ENCODE measurements around the gene NDUFAB1. TPM values are rescaled to one million over a fixed set of nuclear protein-coding genes. Genes with fewer than 3 reads are reported as not detected.
A peak's percentile ranks its signal among the peaks of the same experiment; 100 is the strongest.

NDUFAB1 gene
- total and polyA plus RNA-seq, 2 of the 13 experiments (the other 11 are each of a cell fraction or from before 2014, with no cell fraction given): 221 to 601 TPM

GRCh38 chr16:23539984-23540816, 55.9 kb downstream of the NDUFAB1 start (continued):
- TF ChIP-seq DMTF1 (CRISPR knock-in tag; IDR thresholded peaks at IDR 0.05): no peak
- TF ChIP-seq GMEB1 (CRISPR knock-in tag; IDR thresholded peaks at IDR 0.05; ENCODE audit: borderline replicate concordance): peak; percentile 72
- peak; percentile 88; the same call in 1 of the 2 replicates for TF ChIP-seq NCOR1 (IDR thresholded peaks at IDR 0.05; ENCODE audit: borderline replicate concordance, low read length)
- peak; percentile 89; the same call in 1 of the 2 replicates for TF ChIP-seq ZNF543 (CRISPR knock-in tag; IDR thresholded peaks at IDR 0.05)
- TF ChIP-seq ZNF580 (CRISPR knock-in tag; IDR thresholded peaks at IDR 0.05; ENCODE audit: borderline replicate concordance, low read depth): peak; percentile 96; the same call in 1 of the 2 replicates
- peak; percentile 99 for TF ChIP-seq STAT6 (CRISPR knock-in tag; IDR thresholded peaks at IDR 0.05; ENCODE audit: borderline replicate concordance)
- TF ChIP-seq ZNF256 (CRISPR knock-in tag; conservative IDR thresholded peaks at IDR 0.05): no peak
- TF ChIP-seq ZNF3 (CRISPR knock-in tag; IDR thresholded peaks at IDR 0.05): peak; percentile 95
- TF ChIP-seq ZMYM4 (CRISPR knock-in tag; IDR thresholded peaks at IDR 0.05): peak; percentile 91
- no peak for TF ChIP-seq CENPX (CRISPR knock-in tag; IDR thresholded peaks at IDR 0.05)
- TF ChIP-seq EEA1 (CRISPR knock-in tag; IDR thresholded peaks at IDR 0.05; ENCODE audit: borderline replicate concordance): no peak
- TF ChIP-seq ERF (CRISPR knock-in tag; IDR thresholded peaks at IDR 0.05): peak; percentile 99
- peak; percentile 47; the same call in 1 of the 2 replicates for TF ChIP-seq ZNF383 (CRISPR knock-in tag; IDR thresholded peaks at IDR 0.05; ENCODE audit: borderline replicate concordance)
- no peak for TF ChIP-seq RAD51 (IDR thresholded peaks at IDR 0.05; ENCODE audit: borderline replicate concordance)
- TF ChIP-seq ZNF639 (CRISPR knock-in tag; conservative IDR thresholded peaks at IDR 0.05): 0 out of 2 replicates have a peak, but pooled peaks have one; percentile 2
- TF ChIP-seq ZNF143 (CRISPR knock-in tag; IDR thresholded peaks at IDR 0.05): no peak
- TF ChIP-seq ZHX1 (CRISPR knock-in tag; IDR thresholded peaks at IDR 0.05; ENCODE audit: low read depth): peak; percentile 92

Data from HepG2 (cell line).